LNCaP clone FGC (cell line): ENCODE measurements around the gene NR3C1.

ENCODE experiments used
- DNase-seq: peaks from one replicate; pipeline ENCODE4 v3.0.0-alpha.2; 2011; ENCODE audit warnings: low read depth
- H3K4me3 ChIP-seq: 2 replicates; pipeline ENCODE4 v1.5.1; 2011; ENCODE audit warnings: mild to moderate bottlenecking, low read depth, low read length, control low read depth
- CTCF ChIP-seq: IDR thresholded peaks from 2 replicates; pipeline ENCODE4 v1.5.1; 2012; ENCODE audit warnings: mild to moderate bottlenecking; ENCODE audit not compliant: control insufficient read depth, insufficient read depth; ENCODE audit errors: extremely low read depth

NR3C1 gene

GRCh38 chr5:143233031-143233430 is 170.5 kb downstream of the NR3C1 start:
- H3K4me3 ChIP-seq: no peak overlapping the region
- no peak for TF ChIP-seq CTCF
- DNase-seq: no peak

- TF ChIP-seq CTCF: no peak
- no peak for DNase-seq
- no peak overlapping the region for H3K4me3 ChIP-seq
These were observed 171.3 kb downstream of the NR3C1 start for GRCh38 chr5:143231973-143232812.

- no peak for DNase-seq
- no peak for TF ChIP-seq CTCF
These were observed 172.1 kb downstream of the NR3C1 start for GRCh38 chr5:143231416-143231815.

GRCh38 chr5:143230676-143230996 is 172.8 kb downstream of the NR3C1 start:
- no peak for DNase-seq
- H3K4me3 ChIP-seq: no peak overlapping the region
- no peak for TF ChIP-seq CTCF

More at GRCh38 chr5:143231416-143231815, 172.1 kb downstream of the NR3C1 start:
- H3K4me3 ChIP-seq: no peak overlapping the region

- no peak for DNase-seq
- H3K4me3 ChIP-seq: no peak overlapping the region
- no peak for TF ChIP-seq CTCF
These were observed 173.4 kb downstream of the NR3C1 start for GRCh38 chr5:143229896-143230675.

GRCh38 chr5:143229426-143229895 is 174.0 kb downstream of the NR3C1 start:
- no peak for TF ChIP-seq CTCF
- DNase-seq: no peak
- no peak overlapping the region for H3K4me3 ChIP-seq
